Peyer's patch (tissue), 4 donors: ENCODE data around the gene MTA3.

ENCODE experiments used
- POLR2A ChIP-seq, 2 donors: fragments of 450-650 bp; IDR thresholded peaks; one replicate each; pipeline ENCODE4 v1.5.1; 2017; ENCODE audit warnings: antibody characterized with exemption in 2 of 2, mild to moderate bottlenecking in 2 of 2, moderate library complexity in 2 of 2
- TF ChIP-seq, protein P1 (sequence below), 6 experiments: fragments of 450-650 bp in 4 of 6; fragments of 200-600 bp in 2 of 6; sonication (generic) in 1 of 6; IDR thresholded peaks; one replicate each; pipeline ENCODE4 v1.5.1; 2017 to 2019; ENCODE audit warnings: antibody characterized with exemption in 6 of 6, mild to moderate bottlenecking in 3 of 6, moderate library complexity in 1 of 6

DNA sequence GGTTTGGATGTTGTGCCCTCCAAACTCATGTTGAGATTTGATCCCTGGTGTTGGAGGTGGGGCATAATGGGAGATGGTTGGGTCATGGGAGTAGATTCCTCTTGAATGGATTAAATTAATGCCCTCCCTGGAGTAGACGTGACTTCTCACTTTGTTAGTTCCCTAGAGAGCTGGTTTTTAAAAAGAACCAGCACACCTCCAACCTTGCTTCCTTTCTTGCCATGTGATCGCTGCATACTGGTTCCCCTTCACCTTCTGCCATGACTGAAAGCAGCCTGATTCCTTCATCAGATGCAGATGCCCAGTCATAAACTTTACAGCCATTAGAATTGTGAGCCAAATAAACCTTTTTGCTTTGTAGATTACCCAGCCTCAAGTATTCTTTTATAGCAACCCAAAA is 21.7 kb downstream of the MTA3 start:
- TF ChIP-seq, protein P1, sequence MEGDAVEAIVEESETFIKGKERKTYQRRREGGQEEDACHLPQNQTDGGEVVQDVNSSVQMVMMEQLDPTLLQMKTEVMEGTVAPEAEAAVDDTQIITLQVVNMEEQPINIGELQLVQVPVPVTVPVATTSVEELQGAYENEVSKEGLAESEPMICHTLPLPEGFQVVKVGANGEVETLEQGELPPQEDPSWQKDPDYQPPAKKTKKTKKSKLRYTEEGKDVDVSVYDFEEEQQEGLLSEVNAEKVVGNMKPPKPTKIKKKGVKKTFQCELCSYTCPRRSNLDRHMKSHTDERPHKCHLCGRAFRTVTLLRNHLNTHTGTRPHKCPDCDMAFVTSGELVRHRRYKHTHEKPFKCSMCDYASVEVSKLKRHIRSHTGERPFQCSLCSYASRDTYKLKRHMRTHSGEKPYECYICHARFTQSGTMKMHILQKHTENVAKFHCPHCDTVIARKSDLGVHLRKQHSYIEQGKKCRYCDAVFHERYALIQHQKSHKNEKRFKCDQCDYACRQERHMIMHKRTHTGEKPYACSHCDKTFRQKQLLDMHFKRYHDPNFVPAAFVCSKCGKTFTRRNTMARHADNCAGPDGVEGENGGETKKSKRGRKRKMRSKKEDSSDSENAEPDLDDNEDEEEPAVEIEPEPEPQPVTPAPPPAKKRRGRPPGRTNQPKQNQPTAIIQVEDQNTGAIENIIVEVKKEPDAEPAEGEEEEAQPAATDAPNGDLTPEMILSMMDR (IDR thresholded peaks at IDR 0.05): no peak
- no peak for TF ChIP-seq POLR2A (IDR thresholded peaks at IDR 0.05)
